GM12864 (cell line): ENCODE data around the gene CHAD.

Experiments
- DNase-seq: peaks from one replicate; pipeline ENCODE4 v3.0.0-alpha.2; 2011; ENCODE audit warnings: low read depth
- H3K4me3 ChIP-seq: 2 replicates; pipeline ENCODE4 v1.5.1; 2011; ENCODE audit warnings: mild to moderate bottlenecking, low read depth, low read length, control low read depth
- TF ChIP-seq, protein P1 (sequence below): IDR thresholded peaks from 2 replicates; pipeline ENCODE4 v1.5.1; 2011; ENCODE audit warnings: low read depth, mild to moderate bottlenecking, moderate library complexity, low read length, control low read depth, inconsistent platforms; ENCODE audit errors: missing control alignments

Gene CHAD

DNA sequence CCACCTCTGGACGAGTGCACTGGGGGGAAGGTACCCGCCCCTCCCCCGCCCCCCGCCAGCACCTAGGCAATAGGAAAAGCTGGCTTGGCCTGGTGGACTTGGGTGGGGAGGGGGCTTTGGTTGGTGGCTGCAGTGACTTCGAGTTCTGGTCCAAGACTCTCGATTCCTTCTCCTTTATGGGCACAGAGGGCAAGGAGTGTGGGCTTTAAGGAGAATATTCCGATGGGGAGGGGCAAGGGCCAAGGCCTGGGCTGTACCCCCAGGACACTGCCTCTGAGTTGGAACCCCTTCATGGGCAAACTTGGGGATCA, 42.3 kb downstream of the CHAD start:
- H3K4me3 ChIP-seq, result peak overlapping the region; percentile 60
- TF ChIP-seq, protein P1, sequence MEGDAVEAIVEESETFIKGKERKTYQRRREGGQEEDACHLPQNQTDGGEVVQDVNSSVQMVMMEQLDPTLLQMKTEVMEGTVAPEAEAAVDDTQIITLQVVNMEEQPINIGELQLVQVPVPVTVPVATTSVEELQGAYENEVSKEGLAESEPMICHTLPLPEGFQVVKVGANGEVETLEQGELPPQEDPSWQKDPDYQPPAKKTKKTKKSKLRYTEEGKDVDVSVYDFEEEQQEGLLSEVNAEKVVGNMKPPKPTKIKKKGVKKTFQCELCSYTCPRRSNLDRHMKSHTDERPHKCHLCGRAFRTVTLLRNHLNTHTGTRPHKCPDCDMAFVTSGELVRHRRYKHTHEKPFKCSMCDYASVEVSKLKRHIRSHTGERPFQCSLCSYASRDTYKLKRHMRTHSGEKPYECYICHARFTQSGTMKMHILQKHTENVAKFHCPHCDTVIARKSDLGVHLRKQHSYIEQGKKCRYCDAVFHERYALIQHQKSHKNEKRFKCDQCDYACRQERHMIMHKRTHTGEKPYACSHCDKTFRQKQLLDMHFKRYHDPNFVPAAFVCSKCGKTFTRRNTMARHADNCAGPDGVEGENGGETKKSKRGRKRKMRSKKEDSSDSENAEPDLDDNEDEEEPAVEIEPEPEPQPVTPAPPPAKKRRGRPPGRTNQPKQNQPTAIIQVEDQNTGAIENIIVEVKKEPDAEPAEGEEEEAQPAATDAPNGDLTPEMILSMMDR, result no peak
- no peak for DNase-seq

DNA sequence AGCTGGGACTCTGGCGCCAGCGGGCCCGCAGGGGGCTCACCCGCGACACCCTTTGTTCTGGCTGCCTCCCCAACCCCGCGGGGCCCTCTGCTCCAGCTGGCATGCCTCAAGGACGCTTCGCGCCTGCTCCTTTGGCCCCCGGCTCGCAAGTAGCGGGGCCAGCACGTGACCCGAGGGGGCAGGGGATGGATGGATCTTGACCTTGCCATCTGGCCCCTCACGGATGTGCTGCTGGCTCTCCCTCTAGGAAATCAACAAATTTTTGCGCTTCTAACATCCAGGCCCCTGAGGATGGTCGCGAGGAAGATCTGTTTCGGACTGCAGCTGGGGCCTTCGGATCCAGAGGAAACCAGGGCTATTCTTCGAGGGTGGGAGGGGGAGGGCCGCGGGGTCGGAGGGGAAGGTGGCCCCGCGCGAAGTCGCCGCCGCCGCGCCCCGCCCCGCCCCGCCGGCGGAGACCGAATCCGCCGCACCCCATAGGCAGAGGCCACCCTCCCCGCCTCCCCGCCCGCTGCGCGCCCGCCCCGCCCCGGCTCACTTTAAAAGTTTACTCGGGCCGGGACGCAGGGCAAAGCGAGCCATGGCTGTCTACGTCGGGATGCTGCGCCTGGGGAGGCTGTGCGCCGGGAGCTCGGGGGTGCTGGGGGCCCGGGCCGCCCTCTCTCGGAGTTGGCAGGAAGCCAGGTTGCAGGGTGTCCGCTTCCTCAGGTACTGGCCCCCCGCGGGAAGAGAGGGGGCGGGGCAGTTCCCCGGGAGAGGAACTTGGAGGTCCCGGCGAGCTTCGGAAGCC, 42.8 kb downstream of the CHAD start, which contains the start of gene ACSF2:
Gene ACSF2, plus strand, starts transcription at position 537 of the 790 bp plus-strand sequence. Its CDS starts 44 bp downstream, at position 581.
- H3K4me3 ChIP-seq, result peak within 1 kb of the TSS; percentile 60
- TF ChIP-seq, protein P1, result no peak
- no peak for DNase-seq

DNA sequence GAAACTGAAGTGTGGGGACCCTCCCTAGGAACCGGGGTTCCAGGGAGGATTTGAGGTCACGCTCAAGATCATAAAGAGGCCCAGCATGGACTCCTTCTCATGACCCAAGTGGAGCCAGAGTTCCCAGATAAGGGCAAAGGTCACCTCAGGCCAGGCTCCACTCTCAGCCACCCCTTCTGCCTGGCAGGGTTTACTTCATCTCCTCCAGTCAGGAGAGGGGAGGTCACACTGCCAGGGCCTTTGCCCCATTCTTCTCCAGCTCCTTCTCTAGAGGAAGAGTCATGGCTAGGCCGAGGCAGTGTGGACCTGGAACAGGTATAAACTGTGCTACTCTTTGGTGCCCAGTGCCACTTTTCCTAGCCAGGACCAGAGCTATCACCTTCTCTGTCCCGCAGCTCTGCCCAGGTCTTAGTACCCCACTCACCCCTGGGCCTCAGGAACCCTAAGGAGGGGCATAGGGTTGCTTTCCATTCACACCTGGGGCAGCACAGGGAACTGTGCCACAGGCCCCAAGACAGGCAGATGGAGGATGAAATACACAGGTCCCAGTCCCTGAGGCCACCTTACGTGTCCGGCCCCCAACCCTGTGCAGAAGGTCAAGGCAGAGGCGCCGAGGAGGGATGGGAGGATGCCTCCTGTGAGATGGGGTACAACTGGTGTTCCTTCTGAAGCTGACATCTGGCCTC, 43.5 kb downstream of the CHAD start:
- TF ChIP-seq, protein P1, result no peak
- DNase-seq, result no peak

DNA sequence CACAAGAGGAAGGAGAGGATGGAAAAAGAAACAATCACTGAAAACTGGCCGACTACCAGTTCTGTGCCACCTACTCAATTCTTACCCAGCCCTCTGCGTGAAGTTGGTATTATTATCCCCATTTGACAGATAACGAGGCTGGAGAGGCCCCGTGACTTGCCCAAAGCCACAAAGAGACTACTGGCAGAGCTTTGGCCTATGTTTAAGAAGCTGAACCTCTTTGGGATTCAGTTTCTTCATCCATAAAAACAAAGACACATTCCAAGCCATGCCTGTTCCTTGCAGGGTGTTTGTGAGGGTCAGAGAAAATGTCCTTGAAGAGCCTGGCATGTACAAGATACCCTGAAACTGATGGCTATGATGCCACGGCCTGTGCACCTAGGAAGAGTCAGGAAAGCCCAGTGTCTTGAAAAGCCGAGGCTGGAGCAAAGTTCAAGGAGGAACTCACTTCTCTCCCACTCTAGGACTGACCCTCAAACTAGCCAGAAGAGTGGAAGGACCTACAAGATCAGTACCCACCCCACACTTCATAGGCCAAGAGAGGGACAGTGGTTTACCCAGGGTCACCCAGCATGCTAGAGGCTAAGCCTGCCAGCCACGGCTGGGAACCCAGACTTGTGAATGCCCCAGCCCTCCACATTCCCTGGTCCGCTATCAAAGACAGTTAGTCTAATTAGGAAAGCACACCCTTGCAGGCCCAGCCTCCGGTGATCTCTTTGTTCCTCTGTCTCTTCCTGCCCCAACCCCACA, 44.3 kb downstream of the CHAD start:
- DNase-seq, result no peak
- H3K4me3 ChIP-seq, result no peak overlapping the region
- TF ChIP-seq, protein P1, result no peak

More for the DNA sequence above, 43.5 kb downstream of the CHAD start:
- H3K4me3 ChIP-seq, result peak overlapping the region; percentile 60

DNA sequence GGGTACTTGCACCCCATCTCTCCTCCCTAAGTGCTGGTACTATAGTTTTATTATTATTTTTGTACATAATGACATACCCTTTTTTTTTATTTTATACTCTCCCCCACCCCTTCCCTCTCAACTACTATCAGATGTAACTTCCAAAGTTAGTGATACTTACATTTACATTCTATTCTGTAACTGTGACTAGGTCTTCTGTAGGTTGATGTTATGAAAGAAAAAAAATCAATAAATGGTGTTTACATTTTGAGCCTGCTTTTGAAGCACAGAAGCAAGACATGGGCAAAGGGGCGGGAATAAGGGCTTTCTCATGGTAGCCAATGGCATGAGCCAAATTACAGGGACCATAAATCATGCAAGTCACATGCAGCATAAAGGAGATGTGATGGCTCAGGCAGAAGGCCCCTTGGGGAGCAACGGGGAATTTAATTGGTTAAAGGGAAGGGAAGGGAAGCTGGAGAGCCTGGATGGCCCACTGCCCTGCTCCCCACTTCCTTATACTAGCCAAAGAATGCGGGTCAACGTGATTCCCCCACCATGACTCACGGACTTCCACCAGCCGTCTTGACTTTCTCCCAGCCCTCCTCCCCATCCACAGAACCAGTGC, 45.0 kb downstream of the CHAD start:
- no peak overlapping the region for H3K4me3 ChIP-seq
- no peak for DNase-seq
- TF ChIP-seq, protein P1, result no peak

DNA sequence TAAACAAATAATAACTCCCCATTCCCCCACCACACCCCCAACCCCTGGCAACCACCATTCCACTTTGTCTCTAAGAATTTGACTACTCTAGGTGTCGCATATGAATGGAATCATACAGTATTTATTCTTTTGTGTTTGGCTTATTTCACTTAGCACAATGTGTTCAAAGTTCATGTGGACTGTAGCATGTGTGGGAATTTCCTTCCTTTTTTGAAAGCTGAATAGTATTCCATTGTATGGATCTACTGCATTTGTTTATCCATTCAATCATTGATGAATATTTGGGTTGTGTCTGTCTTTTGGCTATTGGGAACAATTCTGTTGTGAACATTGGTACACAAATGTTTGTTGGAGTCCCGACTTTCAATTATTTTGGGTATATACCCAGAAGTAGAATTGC, 45.9 kb downstream of the CHAD start:
- TF ChIP-seq, protein P1, result no peak
- H3K4me3 ChIP-seq, result no peak overlapping the region
- no peak for DNase-seq
